NCI-H2227 treated with DMSO at 0.1 percent for 48 hours (cell line): ENCODE data around the gene HEATR5A.
"Not testable (repeated sequence)": the region's sequence is repeated elsewhere in the genome, so short reads cannot be mapped to it uniquely, and the experiment has no call there.

ENCODE experiments used
- DNase-seq: peaks from one replicate; lab custom pipeline; 2025; lab: John Stamatoyannopoulos, UW

The HEATR5A gene

GRCh38 chr14:31388687-31389413 lies 31.5 kb downstream of the HEATR5A start:
- DNase-seq = no peak

- no peak for DNase-seq
Measured at GRCh38 chr14:31387091-31387490, 33.3 kb downstream of the HEATR5A start.

GRCh38 chr14:31386271-31386670 lies 34.1 kb downstream of the HEATR5A start:
- DNase-seq = no peak

- DNase-seq = no peak
Measured at GRCh38 chr14:31382221-31382620, 38.1 kb downstream of the HEATR5A start.

- DNase-seq = no peak
Measured at GRCh38 chr14:31380106-31380505, 40.2 kb downstream of the HEATR5A start.

GRCh38 chr14:31379125-31379947 lies 41.0 kb downstream of the HEATR5A start:
- not testable (repeated sequence) for DNase-seq

- no peak for DNase-seq
Measured at GRCh38 chr14:31377433-31377832, 42.9 kb downstream of the HEATR5A start.

GRCh38 chr14:31371646-31372045 lies 48.7 kb downstream of the HEATR5A start:
- no peak for DNase-seq

- DNase-seq = no peak
Measured at GRCh38 chr14:31363331-31364073, 56.8 kb downstream of the HEATR5A start.

- no peak for DNase-seq
Measured at GRCh38 chr14:31362746-31363145, 57.6 kb downstream of the HEATR5A start.

- not testable (repeated sequence) for DNase-seq
Measured at GRCh38 chr14:31361761-31362160, 58.6 kb downstream of the HEATR5A start.

GRCh38 chr14:31360919-31361662 lies 59.3 kb downstream of the HEATR5A start:
- DNase-seq = no peak

GRCh38 chr14:31357279-31357678 lies 63.1 kb downstream of the HEATR5A start:
- DNase-seq = no peak

GRCh38 chr14:31346097-31346496 lies 74.3 kb downstream of the HEATR5A start:
- no peak for DNase-seq

GRCh38 chr14:31341280-31341679 lies 79.1 kb downstream of the HEATR5A start:
- DNase-seq = no peak

- DNase-seq = no peak
Measured at GRCh38 chr14:31340297-31341063, 79.9 kb downstream of the HEATR5A start.

GRCh38 chr14:31339743-31340142 lies 80.6 kb downstream of the HEATR5A start:
- no peak for DNase-seq

- DNase-seq = no peak
Measured at GRCh38 chr14:31337331-31337730, 83.0 kb downstream of the HEATR5A start.

GRCh38 chr14:31336646-31337045 lies 83.7 kb downstream of the HEATR5A start:
- DNase-seq = no peak

GRCh38 chr14:31331395-31331794 lies 89.0 kb downstream of the HEATR5A start:
- DNase-seq = not testable (repeated sequence)
